ENCODE data around the gene DZANK1.

- TF ChIP-seq, protein P1, sequence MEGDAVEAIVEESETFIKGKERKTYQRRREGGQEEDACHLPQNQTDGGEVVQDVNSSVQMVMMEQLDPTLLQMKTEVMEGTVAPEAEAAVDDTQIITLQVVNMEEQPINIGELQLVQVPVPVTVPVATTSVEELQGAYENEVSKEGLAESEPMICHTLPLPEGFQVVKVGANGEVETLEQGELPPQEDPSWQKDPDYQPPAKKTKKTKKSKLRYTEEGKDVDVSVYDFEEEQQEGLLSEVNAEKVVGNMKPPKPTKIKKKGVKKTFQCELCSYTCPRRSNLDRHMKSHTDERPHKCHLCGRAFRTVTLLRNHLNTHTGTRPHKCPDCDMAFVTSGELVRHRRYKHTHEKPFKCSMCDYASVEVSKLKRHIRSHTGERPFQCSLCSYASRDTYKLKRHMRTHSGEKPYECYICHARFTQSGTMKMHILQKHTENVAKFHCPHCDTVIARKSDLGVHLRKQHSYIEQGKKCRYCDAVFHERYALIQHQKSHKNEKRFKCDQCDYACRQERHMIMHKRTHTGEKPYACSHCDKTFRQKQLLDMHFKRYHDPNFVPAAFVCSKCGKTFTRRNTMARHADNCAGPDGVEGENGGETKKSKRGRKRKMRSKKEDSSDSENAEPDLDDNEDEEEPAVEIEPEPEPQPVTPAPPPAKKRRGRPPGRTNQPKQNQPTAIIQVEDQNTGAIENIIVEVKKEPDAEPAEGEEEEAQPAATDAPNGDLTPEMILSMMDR (IDR thresholded peaks at IDR 0.05): no peak
- no peak for TF ChIP-seq POLR2A (IDR thresholded peaks at IDR 0.05)
These were observed 11.0 kb upstream of the DZANK1 start for GRCh38 chr20:18477821-18478220.
